Omental fat pad (tissue), 4 donors: Measurements from ENCODE around the gene INO80D. TPM values are rescaled to one million over a fixed set of nuclear protein-coding genes. Genes with fewer than 3 reads are reported as not detected.

Source experiments
- ATAC-seq: fragments of 150-250 bp; one replicate; pipeline ENCODE4 v1.9.1; 2016; ENCODE audit warnings: mild to moderate bottlenecking, moderate library complexity; ENCODE audit not compliant: low FRiP score
- DNase-seq: peaks from one replicate; pipeline ENCODE4 v3.0.0-alpha.2; 2019; ENCODE audit warnings: low spot score
- CTCF ChIP-seq, 3 donors: fragments of 450-650 bp; IDR thresholded peaks; one replicate each; pipeline ENCODE4 v1.5.1; 2016 to 2017; ENCODE audit warnings: antibody characterized with exemption in 3 of 3, mild to moderate bottlenecking in 3 of 3, moderate library complexity in 2 of 3
- total RNA-seq, 4 donors: library from RNA; depleted of rRNA; stranded (reverse); fragments of >200 nt; gene quantifications; one replicate each; pipeline ENCODE4 v1.1.0, GENCODE V29; 2016

The INO80D gene
- total RNA-seq, 4 donors from 2014 or later: 15.3 to 22.0 (median 18.5) TPM

- ATAC-seq (no peak), DNase-seq (no peak)
- TF ChIP-seq CTCF (IDR thresholded peaks at IDR 0.05): no peak
Observed at GRCh38 chr2:206069417-206069816, 16.6 kb downstream of the INO80D start.

GRCh38 chr2:206068207-206068606 lies 17.8 kb downstream of the INO80D start:
- DNase-seq (no peak), ATAC-seq (no peak)
- no peak for TF ChIP-seq CTCF (IDR thresholded peaks at IDR 0.05)

- no peak for TF ChIP-seq CTCF (IDR thresholded peaks at IDR 0.05)
- ATAC-seq (no peak), DNase-seq (no peak)
Observed at GRCh38 chr2:206064077-206064476, 21.9 kb downstream of the INO80D start.

- ATAC-seq (no peak), DNase-seq (no peak)
- no peak for TF ChIP-seq CTCF (IDR thresholded peaks at IDR 0.05)
Observed at GRCh38 chr2:206063635-206064034, 22.3 kb downstream of the INO80D start.

- TF ChIP-seq CTCF (IDR thresholded peaks at IDR 0.05): no peak
- DNase-seq (no peak), ATAC-seq (no peak)
Observed at GRCh38 chr2:206062724-206063123, 23.2 kb downstream of the INO80D start.

- ATAC-seq (no peak), DNase-seq (no peak)
- no peak for TF ChIP-seq CTCF (IDR thresholded peaks at IDR 0.05)
Observed at GRCh38 chr2:206056286-206056685, 29.7 kb downstream of the INO80D start.

- TF ChIP-seq CTCF (IDR thresholded peaks at IDR 0.05): no peak
- ATAC-seq (no peak), DNase-seq (no peak)
Observed at GRCh38 chr2:206054952-206055351, 31.0 kb downstream of the INO80D start.
